MCF 10A (cell line): Measurements from ENCODE around the gene PIWIL4. TPM values are rescaled to one million over a fixed set of nuclear protein-coding genes. Genes with fewer than 3 reads are reported as not detected.

Experiments used
- BruUV-seq: library from RNA; stranded (reverse); fragments of 400-500 nt; replicated peaks from 2 replicates; lab custom pipeline; 2021; lab: Mats Ljungman, UMichigan
- CTCF ChIA-PET: fragments of 300-600 bp; sonication (Branson Sonifier 250); formaldehyde crosslinking; extraction: SDS; loops from one replicate; lab custom pipeline; 2021; ENCODE audit warnings: antibody characterized with exemption, inconsistent platforms; lab: Yijun Ruan, JAX
- POLR2A ChIA-PET: fragments of 300-600, 350-650 bp; sonication (Branson Sonifier 250); formaldehyde crosslinking; extraction: SDS; loops from one replicate; lab custom pipeline; 2020; ENCODE audit warnings: antibody characterized with exemption, inconsistent platforms; lab: Yijun Ruan, JAX
- DNase-seq: peaks from one replicate; pipeline ENCODE4 v3.0.0-alpha.2; 2018; ENCODE audit not compliant: unreplicated experiment
- H3K27ac Mint-ChIP-seq: one replicate; pipeline ENCODE4 v1.8.0; 2022; ENCODE audit warnings: mild to moderate bottlenecking, low read depth, mixed read lengths; ENCODE audit not compliant: unreplicated experiment
- H3K27me3 Mint-ChIP-seq: one replicate; pipeline ENCODE4 v1.8.0; 2022; ENCODE audit warnings: mixed read lengths; ENCODE audit not compliant: insufficient read depth, unreplicated experiment
- H3K36me3 Mint-ChIP-seq: one replicate; pipeline ENCODE4 v1.8.0; 2022; ENCODE audit warnings: mild to moderate bottlenecking, moderate library complexity, mixed read lengths; ENCODE audit not compliant: insufficient read depth, unreplicated experiment
- H3K4me1 Mint-ChIP-seq: one replicate; pipeline ENCODE4 v1.8.0; 2022; ENCODE audit warnings: mixed read lengths; ENCODE audit not compliant: insufficient read depth, unreplicated experiment
- H3K4me3 Mint-ChIP-seq: one replicate; pipeline ENCODE4 v1.8.0; 2022; ENCODE audit warnings: mild to moderate bottlenecking, moderate library complexity, mixed read lengths; ENCODE audit not compliant: unreplicated experiment
- H3K9me3 Mint-ChIP-seq: one replicate; pipeline ENCODE4 v1.8.0; 2022; ENCODE audit warnings: mixed read lengths; ENCODE audit not compliant: unreplicated experiment
- intact Hi-C: fragments of 100-400 bp; cut with micrococcal nuclease; formaldehyde crosslinking; loops from 2 replicates; pipeline ENCODE4 v1.14.1; 2022
- total RNA-seq: library from RNA; stranded (reverse); gene quantifications from 2 replicates; pipeline ENCODE4 v1.2.3, GENCODE V29; 2022
- TF ChIP-seq, protein P1 (sequence below): fragments of 200-600 bp; IDR thresholded peaks from one replicate; pipeline ENCODE4 v1.8.0; 2022; ENCODE audit warnings: antibody characterized with exemption, mild to moderate bottlenecking; ENCODE audit not compliant: unreplicated experiment

PIWIL4 gene
- total RNA-seq, 1 experiment from 2014 or later = not detected

- no peaks in the 10 kb centered on the region for H3K36me3 Mint-ChIP-seq
- H3K4me3 Mint-ChIP-seq = no peak overlapping the region
- BruUV-seq = no TSS peak
Measured at GRCh38 chr11:94652735-94653284, 85.6 kb downstream of the PIWIL4 start.

DNA sequence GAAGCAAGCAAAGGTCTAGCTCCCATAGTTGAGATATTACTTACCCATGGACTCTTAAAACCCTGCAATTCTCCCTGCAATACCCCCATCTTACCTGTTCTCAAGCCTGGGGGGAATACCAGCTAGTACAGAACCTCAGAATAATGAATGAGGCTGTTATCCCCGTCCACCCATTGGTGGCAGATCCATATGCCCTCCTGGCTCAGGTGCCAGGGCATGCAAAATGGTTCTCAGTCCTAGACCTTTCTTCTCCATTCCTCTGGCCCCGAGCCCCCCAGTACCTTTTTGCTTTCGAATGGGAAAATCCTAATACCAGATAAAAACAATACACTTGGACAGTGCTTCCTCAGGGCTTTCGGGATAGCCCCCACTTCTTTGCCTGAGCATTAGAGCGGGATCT lies 86.4 kb downstream of the PIWIL4 start:
- BruUV-seq = no TSS peak
- intact Hi-C loops = no loop called here
- no peak overlapping the region for H3K4me3 Mint-ChIP-seq
- H3K4me1 Mint-ChIP-seq = peaks cover 10% of the 10 kb centered on the region
- H3K27ac Mint-ChIP-seq = no peak overlapping the region
- TF ChIP-seq, protein P1, sequence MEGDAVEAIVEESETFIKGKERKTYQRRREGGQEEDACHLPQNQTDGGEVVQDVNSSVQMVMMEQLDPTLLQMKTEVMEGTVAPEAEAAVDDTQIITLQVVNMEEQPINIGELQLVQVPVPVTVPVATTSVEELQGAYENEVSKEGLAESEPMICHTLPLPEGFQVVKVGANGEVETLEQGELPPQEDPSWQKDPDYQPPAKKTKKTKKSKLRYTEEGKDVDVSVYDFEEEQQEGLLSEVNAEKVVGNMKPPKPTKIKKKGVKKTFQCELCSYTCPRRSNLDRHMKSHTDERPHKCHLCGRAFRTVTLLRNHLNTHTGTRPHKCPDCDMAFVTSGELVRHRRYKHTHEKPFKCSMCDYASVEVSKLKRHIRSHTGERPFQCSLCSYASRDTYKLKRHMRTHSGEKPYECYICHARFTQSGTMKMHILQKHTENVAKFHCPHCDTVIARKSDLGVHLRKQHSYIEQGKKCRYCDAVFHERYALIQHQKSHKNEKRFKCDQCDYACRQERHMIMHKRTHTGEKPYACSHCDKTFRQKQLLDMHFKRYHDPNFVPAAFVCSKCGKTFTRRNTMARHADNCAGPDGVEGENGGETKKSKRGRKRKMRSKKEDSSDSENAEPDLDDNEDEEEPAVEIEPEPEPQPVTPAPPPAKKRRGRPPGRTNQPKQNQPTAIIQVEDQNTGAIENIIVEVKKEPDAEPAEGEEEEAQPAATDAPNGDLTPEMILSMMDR = no peak
- no peaks in the 10 kb centered on the region for H3K9me3 Mint-ChIP-seq
- ChIA-PET CTCF (interaction anchor here (0.6 to 1.6 kb wide), 2 partner anchors 30 to 1738 kb away, joined by 3 to 5 read pairs; no protein-coding TSS in a partner anchor), POLR2A (interaction anchor here (0.6 kb wide), 1 partner anchor 41 kb away, joined by 3 read pairs; no protein-coding TSS in a partner anchor)
- DNase-seq = no peak
- H3K27me3 Mint-ChIP-seq = no peaks in the 10 kb centered on the region
- H3K36me3 Mint-ChIP-seq = no peaks in the 10 kb centered on the region

More at GRCh38 chr11:94652735-94653284, 85.6 kb downstream of the PIWIL4 start:
- H3K9me3 Mint-ChIP-seq = no peaks in the 10 kb centered on the region
- TF ChIP-seq, protein P1 = no peak
- intact Hi-C loops = no loop called here
- no peak for DNase-seq
- CTCF ChIA-PET = interaction anchor here (0.7 kb wide), 1 partner anchor 30 kb away, joined by 3 read pairs; no protein-coding TSS in a partner anchor
- H3K27me3 Mint-ChIP-seq = no peaks in the 10 kb centered on the region
- no peak overlapping the region for H3K27ac Mint-ChIP-seq
- peaks cover 10% of the 10 kb centered on the region for H3K4me1 Mint-ChIP-seq
- POLR2A ChIA-PET = interaction anchor here (0.6 kb wide), 1 partner anchor 42 kb away, joined by 3 read pairs; no protein-coding TSS in a partner anchor

GRCh38 chr11:94654201-94654600 lies 87.0 kb downstream of the PIWIL4 start:
- Mint-ChIP-seq H3K4me1 (peaks cover 10% of the 10 kb centered on the region), H3K9me3 (no peaks in the 10 kb centered on the region), H3K27me3 (no peaks in the 10 kb centered on the region), H3K27ac (no peak overlapping the region), H3K36me3 (no peaks in the 10 kb centered on the region), H3K4me3 (no peak overlapping the region)
- ChIA-PET CTCF (interaction anchor here (1.6 kb wide), 1 partner anchor 31 kb away, joined by 5 read pairs; no protein-coding TSS in a partner anchor), POLR2A (interaction anchor here (0.7 kb wide), 1 partner anchor 26 kb away, joined by 3 read pairs; no protein-coding TSS in a partner anchor)
- DNase-seq = no peak
- no TSS peak for BruUV-seq
- TF ChIP-seq, protein P1 = no peak
- intact Hi-C loops = no loop called here

DNA sequence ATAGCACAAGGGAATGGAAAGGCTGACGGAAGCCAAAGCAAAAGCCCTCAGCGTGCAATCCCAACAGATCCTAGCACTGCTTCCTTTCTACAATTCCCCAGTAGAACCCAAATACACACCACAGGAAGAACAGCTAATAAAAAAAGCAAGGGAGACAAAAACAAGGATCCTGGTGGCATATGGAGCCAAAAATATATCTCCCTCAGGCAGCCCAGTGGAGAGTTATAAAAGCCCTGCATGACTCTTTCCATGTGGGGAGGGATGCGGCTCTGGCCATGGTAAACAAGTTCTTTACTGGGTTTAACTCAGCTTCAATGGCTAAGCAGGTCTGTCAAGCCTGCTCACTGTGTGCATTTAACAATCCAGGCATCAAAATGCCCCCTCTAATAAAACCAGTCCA lies 88.1 kb downstream of the PIWIL4 start:
- TF ChIP-seq, protein P1 = no peak
- no peaks in the 10 kb centered on the region for H3K27me3 Mint-ChIP-seq
- no peak for DNase-seq
- no peaks in the 10 kb centered on the region for H3K9me3 Mint-ChIP-seq
- ChIA-PET POLR2A (interaction anchor here (0.7 kb wide), 1 partner anchor 24 kb away, joined by 3 read pairs; no protein-coding TSS in a partner anchor), CTCF (interaction anchor here (1.4 to 1.6 kb wide), 2 partner anchors 32 to 51 kb away, joined by 5 to 9 read pairs; no protein-coding TSS in a partner anchor)
- no TSS peak for BruUV-seq
- intact Hi-C loops = no loop called here
- no peaks in the 10 kb centered on the region for H3K36me3 Mint-ChIP-seq
- H3K27ac Mint-ChIP-seq = no peak overlapping the region
- H3K4me1 Mint-ChIP-seq = peaks cover 10% of the 10 kb centered on the region
- H3K4me3 Mint-ChIP-seq = no peak overlapping the region
